Measurements from ENCODE around the gene MRPL55. TPM values are rescaled to one million over a fixed set of nuclear protein-coding genes. Genes with fewer than 3 reads are reported as not detected.

MRPL55 gene
- total RNA-seq, 1 experiment from 2014 or later: 60.4 TPM

DNA sequence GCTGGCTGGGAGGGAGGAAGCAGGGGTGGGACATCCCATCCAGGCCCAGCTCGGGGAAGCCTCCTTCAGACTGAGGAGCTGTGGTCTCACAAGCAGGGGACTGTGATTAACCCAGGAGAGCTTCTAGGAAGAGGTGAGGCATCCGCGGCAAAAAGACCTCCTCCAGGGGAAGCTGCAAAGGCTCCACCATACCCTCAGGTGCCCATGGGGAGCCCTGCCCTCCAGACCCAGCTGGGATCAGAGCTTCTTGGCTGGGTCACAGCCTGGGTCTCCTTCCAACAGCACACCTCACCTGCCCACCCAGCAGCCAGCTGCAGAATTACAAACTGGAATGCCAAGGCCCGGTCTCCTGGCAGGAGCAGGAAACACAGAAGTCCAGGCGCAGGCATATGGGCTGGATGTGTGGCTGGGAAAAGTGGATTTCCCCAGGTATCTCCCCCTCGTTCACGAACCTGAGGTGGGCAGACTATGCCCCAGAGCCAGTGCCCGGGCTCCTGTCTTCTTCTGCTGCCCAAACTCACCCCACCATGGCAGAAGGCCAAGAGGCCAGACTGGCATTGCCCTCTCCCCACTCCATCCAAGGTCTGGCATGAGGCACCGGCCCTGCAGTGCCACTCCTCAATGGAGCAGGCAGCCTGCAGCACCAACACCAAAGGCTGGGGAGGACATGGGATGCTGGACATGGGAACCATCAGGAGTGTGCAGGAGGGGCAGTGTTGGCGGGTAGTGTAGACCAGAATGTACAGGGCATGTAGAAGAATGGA lies 42.0 kb downstream of the MRPL55 start:
- no peak for DNase-seq (ENCODE audit: low spot score)
- TF ChIP-seq, protein P1, sequence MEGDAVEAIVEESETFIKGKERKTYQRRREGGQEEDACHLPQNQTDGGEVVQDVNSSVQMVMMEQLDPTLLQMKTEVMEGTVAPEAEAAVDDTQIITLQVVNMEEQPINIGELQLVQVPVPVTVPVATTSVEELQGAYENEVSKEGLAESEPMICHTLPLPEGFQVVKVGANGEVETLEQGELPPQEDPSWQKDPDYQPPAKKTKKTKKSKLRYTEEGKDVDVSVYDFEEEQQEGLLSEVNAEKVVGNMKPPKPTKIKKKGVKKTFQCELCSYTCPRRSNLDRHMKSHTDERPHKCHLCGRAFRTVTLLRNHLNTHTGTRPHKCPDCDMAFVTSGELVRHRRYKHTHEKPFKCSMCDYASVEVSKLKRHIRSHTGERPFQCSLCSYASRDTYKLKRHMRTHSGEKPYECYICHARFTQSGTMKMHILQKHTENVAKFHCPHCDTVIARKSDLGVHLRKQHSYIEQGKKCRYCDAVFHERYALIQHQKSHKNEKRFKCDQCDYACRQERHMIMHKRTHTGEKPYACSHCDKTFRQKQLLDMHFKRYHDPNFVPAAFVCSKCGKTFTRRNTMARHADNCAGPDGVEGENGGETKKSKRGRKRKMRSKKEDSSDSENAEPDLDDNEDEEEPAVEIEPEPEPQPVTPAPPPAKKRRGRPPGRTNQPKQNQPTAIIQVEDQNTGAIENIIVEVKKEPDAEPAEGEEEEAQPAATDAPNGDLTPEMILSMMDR (conservative IDR thresholded peaks at IDR 0.05; ENCODE audit: low read depth, low read length): no peak
- no peak for TF ChIP-seq EZH2 (IDR thresholded peaks at IDR 0.05; ENCODE audit: borderline replicate concordance, low read depth, low read length, poor library complexity, severe bottlenecking)
- intact Hi-C loops (cut with micrococcal nuclease; ENCODE audit: unreplicated experiment): no loop called here
- Histone ChIP-seq H3K4me1 (ENCODE audit: insufficient read depth, low read length, poor library complexity, severe bottlenecking) (no peaks in the 10 kb centered on the region), H3K9me3 (ENCODE audit: low read depth, low read length, poor library complexity, severe bottlenecking) (no peaks in the 10 kb centered on the region), H3K27ac (ENCODE audit: low read depth, low read length, poor library complexity, severe bottlenecking) (no peak overlapping the region), H3K36me3 (ENCODE audit: insufficient read depth, low read length, poor library complexity, severe bottlenecking) (no peaks in the 10 kb centered on the region), H3K27me3 (replicated peaks; ENCODE audit: insufficient read depth, low read depth, low read length, poor library complexity) (peaks cover 44% of the 10 kb centered on the region), H3K4me3 (ENCODE audit: low read depth, low read length, poor library complexity, severe bottlenecking) (no peak overlapping the region)
- POLR2A ChIA-PET (ENCODE audit: low non-redundant PET): no interaction called here
- no TSS peak for BruUV-seq (replicated peaks)
- CTCF ChIA-PET: no interaction called here

DNA sequence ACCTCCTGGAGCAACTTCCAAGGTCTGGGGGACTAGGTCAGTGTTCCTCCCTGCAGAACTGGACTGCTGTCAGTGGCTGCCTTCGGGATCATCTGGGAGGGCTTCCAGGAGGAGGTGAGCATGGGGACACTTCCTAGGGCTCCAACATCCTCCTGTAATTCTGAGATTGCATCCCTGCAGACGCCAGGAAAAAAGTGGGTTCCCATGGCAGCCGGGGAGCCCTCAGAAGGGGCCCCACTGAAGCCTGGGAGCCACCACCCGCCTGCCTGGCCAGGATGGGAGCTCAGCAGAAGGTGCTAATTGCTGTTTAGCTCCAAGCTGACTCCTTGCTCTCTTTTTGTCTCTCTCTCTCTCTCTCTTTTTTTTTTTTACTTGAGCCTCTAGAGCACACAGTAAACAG lies 42.7 kb downstream of the MRPL55 start:
- no TSS peak for BruUV-seq (replicated peaks)
- ChIA-PET CTCF (no interaction called here), POLR2A (ENCODE audit: low non-redundant PET) (no interaction called here)
- no peaks in the 10 kb centered on the region for H3K9me3 ChIP-seq (ENCODE audit: low read depth, low read length, poor library complexity, severe bottlenecking)
- intact Hi-C loops (cut with micrococcal nuclease; ENCODE audit: unreplicated experiment): no loop called here
- DNase-seq (ENCODE audit: low spot score): no peak
- no peaks in the 10 kb centered on the region for H3K36me3 ChIP-seq (ENCODE audit: insufficient read depth, low read length, poor library complexity, severe bottlenecking)
- H3K4me1 ChIP-seq (ENCODE audit: insufficient read depth, low read length, poor library complexity, severe bottlenecking): no peaks in the 10 kb centered on the region
- no peak for TF ChIP-seq EZH2 (IDR thresholded peaks at IDR 0.05; ENCODE audit: borderline replicate concordance, low read depth, low read length, poor library complexity, severe bottlenecking)
- TF ChIP-seq, protein P1 (conservative IDR thresholded peaks at IDR 0.05; ENCODE audit: low read depth, low read length): no peak
- peaks cover 41% of the 10 kb centered on the region for H3K27me3 ChIP-seq (replicated peaks; ENCODE audit: insufficient read depth, low read depth, low read length, poor library complexity)
- no peak overlapping the region for H3K4me3 ChIP-seq (ENCODE audit: low read depth, low read length, poor library complexity, severe bottlenecking)
- H3K27ac ChIP-seq (ENCODE audit: low read depth, low read length, poor library complexity, severe bottlenecking): no peak overlapping the region

DNA sequence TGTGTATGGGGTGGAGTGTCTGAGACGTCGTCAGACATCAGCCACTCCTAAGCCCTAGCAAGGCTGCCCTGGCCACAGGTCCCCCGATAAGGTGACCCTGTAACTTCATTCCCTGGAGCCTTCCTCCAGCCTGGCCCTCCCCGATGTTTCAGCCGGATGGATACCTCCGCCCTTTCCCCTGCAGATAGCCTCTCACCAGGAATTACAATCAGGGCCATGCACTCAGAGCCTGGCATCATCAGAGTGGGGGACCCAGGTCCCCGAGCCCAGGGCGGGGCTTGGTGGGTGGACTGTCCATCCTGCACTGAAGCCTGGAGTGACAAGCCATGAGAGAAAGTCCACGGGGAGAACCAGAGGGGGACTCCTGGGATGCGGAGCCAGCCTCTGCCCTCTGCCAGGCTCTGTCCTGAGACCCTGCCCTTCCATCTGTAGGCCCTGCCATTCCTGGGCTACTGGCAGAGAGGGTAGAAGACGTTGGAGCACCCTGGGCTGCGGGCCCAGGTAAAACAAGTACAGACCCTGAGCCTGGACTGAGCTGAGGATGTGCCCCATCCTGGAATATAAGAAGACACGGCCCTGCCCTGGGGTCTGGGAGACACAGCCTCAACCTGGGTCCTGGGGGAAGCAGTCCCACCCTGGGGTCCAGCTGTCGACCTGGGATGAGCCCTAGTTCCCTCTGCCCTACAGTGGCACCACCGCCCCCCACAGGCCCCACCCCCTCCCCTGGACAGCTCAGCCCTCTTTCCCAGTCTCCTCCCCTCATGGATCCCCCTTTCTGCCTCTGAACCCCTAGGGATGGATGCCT lies 43.4 kb downstream of the MRPL55 start:
- no peaks in the 10 kb centered on the region for H3K9me3 ChIP-seq (ENCODE audit: low read depth, low read length, poor library complexity, severe bottlenecking)
- intact Hi-C loops (cut with micrococcal nuclease; ENCODE audit: unreplicated experiment): no loop called here
- peaks cover 38% of the 10 kb centered on the region for H3K27me3 ChIP-seq (replicated peaks; ENCODE audit: insufficient read depth, low read depth, low read length, poor library complexity)
- no TSS peak for BruUV-seq (replicated peaks)
- TF ChIP-seq EZH2 (IDR thresholded peaks at IDR 0.05; ENCODE audit: borderline replicate concordance, low read depth, low read length, poor library complexity, severe bottlenecking): no peak
- TF ChIP-seq, protein P1 (conservative IDR thresholded peaks at IDR 0.05; ENCODE audit: low read depth, low read length): no peak
- POLR2A ChIA-PET (ENCODE audit: low non-redundant PET): no interaction called here
- H3K36me3 ChIP-seq (ENCODE audit: insufficient read depth, low read length, poor library complexity, severe bottlenecking): no peaks in the 10 kb centered on the region
- no peak overlapping the region for H3K27ac ChIP-seq (ENCODE audit: low read depth, low read length, poor library complexity, severe bottlenecking)
- no peak overlapping the region for H3K4me3 ChIP-seq (ENCODE audit: low read depth, low read length, poor library complexity, severe bottlenecking)
- H3K4me1 ChIP-seq (ENCODE audit: insufficient read depth, low read length, poor library complexity, severe bottlenecking): peaks cover 2% of the 10 kb centered on the region
- CTCF ChIA-PET: no interaction called here
- DNase-seq (ENCODE audit: low spot score): no peak

All from A673 (cell line).